GM21717 (cell line): ENCODE results near the gene ZNF277.
"Not testable (repeated sequence)": the region's sequence is repeated elsewhere in the genome, so short reads cannot be mapped to it uniquely, and the experiment has no call there.

ENCODE experiments used
- ATAC-seq: cut with Tn5 transposase; IDR thresholded peaks from one replicate; pipeline ENCODE4 v1.9.1; 2021; ENCODE audit warnings: mild to moderate bottlenecking, moderate library complexity; ENCODE audit not compliant: unreplicated experiment

ZNF277 gene

DNA sequence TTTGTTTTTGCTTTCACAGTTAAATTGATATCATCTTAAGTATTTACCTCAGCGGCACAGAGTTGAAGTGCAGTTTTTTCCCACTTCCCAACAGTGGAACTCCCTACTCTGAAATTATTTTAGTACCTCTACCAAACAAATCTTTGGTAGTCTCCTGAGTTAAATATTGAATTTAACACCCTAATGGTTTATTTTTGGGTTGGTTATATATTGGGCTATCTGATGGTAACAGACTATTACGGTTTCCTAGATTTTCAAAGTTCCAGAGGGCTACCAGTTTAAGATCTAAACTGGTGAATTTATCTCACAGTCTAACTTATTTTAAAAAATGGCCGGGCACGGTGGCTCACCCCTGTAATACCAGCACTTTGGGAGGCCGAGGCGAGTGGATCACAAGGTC is 1.3 kb downstream of the ZNF277 start:
- ATAC-seq = no peak

DNA sequence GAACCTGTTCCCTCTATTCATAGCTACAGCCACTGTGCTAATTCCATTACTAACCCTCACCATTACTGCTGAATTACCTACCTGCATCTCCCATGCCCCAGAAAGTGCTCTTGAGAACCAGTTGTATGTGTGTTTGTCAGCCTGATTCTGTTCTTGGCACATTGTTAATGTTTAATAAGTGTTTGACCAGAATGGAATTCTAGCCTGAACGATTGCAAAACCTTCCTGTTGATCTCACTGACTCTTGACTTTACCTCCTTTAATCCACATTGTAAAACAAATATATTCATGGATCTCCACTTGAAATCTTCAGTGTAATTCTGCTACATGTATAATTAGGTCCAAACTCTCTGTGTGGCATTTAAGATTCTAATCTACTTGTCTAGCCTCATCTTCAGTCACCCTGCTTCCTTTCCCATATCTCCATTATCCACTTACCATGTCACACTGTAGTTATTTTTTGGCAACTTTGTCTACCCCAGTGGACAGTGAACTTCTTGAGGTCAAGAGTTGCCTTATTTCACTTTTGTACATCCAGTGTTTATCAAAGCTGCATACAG is 4.9 kb downstream of the ZNF277 start:
- no peak for ATAC-seq

DNA sequence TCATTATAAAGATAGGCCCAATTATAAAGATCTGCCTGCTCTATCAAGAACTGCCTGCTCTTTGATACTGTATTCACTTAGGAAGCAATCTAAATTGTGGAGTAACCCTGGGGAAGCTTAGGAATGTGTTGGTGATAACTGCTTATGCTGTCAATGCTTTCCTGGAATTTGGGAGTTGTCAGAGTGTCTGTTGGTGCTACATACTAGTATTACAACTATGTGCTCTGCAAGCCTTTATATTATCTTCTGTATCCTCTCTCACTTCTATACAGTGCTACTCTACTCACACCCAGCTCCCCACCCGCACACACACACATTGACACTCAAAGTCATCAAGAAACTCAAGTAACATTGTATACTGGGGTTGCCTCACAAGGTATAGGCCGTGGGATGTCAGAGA is 6.1 kb downstream of the ZNF277 start:
- no peak for ATAC-seq

DNA sequence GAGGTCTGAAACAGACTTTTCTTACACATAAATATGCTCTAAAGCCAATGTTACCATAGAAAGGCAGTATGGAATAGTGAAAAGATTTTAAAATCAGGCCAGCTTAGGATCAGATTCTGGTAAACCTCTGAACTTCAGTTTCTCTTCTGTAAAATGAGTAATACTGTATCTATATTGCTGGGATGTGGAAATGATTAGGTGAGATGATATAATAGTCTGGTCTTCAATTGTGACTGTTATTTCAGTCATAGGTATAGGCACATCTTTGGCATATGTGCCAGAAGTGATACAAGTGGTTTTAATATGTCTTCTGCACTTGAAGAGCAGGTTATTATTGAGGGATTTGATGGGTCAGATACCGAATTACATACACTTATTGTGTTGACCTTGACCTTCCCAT is 7.2 kb downstream of the ZNF277 start:
- peak; percentile 45 for ATAC-seq

DNA sequence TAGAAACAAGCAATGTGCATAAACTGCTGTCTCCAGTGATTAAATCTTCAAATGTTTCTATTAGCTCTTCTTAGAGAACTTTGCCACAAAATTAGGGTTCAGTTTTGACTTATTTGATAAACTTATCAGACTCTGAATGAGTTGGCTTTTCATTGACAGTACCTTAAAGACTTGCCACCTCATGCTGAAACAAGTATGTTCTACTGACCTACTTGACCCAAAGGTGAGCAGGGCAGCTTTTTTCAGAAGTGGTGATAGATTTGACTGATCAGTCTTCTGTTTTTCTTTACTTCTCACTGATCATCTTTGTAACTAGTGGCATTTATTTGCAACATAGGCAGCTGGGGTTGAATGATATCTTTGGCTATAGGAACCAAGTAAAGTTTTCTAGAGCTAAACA is 7.8 kb downstream of the ZNF277 start:
- ATAC-seq = no peak

DNA sequence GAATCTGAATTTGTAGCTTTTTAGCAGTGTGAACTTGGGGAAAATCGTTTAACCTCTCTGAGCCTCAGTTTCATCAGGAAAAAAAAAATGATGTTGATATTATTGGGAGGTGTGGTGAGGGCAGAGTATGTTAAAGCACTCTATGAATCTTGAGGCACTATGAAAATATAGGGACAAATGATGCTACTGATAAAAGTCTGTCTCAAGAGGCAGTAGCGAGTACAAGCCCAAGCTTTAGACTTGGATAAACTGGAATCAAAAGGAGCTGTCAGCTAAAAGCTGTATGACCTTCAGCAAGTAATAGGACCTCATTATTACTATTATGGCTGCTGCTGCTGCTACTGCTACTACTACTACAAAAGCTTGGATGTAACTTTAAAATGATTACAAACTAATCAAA is 8.4 kb downstream of the ZNF277 start:
- no peak for ATAC-seq

DNA sequence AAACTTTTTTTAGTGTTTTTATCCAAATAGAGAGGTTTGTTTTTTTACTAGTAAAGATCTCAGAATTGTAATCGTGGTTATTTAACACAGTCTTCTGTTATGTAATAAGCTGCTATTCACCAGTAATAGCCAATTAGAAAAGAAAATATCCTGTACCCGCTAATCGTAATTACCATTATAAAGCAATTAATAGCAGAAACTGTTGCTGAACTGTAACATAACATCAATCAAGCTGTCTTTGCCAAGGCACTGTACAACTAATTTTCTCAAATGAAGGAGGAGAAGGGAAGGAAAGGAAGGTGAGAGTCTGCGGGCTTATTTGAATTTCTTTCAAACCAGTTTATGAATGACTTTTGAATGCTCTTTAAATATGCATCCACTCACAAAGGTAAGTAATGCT is 9.3 kb downstream of the ZNF277 start:
- no peak for ATAC-seq

DNA sequence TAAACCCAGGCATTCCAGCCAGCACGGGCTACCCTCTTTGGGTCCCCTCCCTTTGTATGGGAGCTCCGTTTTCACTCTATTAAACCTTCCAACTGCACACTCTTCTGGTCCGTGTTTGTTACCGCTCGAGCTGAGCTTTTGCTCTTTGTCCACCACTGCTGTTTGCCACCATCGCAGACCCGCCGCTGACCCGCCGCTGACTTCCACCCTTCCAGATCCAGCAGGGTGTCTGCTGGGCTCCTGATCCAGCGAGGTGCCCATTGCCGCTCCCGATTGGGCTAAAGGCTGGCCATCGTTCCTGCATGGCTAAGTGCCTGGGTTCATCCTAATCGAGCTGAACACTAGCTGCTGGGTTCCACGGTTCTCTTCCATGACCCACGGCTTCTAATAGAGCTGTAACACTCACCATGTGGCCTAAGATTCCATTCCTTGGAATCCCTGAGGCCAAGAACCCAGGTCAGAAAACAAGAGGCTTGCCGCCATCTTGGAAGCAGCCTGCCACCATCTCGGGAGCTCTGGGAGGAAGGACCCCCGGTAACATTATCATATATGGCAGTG is 14.5 kb downstream of the ZNF277 start:
- ATAC-seq = no peak

DNA sequence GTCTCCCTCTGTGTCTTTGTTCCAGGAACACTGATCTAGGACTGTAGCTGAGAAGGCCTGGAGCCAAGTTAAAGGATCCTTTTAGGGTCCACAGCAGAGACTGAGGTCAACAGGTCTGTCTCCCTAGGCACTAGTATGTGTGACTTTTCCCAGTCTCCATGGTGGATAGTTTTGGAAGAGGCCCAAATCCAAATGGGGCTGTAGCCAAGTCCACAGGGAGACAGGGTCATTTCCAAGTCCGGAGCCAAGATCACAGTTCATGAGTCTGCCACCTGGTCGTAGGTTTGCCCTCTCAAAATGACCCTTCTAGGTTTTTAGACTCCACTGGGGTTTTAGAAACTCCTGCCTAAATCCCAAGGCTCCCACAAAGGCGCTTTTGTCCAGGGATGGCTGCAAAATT is 16.8 kb downstream of the ZNF277 start:
- ATAC-seq = no peak

DNA sequence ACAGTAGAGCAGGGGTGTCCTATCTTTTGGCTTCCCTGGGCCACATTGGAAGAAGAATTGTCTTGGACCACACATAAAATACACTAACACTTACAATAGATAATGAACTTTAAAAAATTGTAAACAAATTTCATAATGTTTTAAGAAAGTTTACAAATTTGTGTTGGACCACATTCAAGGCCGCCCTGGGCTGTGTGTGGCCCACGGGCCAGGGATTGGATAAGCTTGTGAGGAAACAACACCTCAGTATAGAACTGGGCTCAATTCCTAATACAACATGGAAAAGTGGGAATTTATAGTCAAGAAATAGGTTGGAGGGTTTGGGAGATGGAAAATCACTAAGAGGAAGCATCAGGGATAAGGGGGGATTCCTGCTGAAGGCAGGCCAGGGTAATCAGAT is 17.7 kb downstream of the ZNF277 start:
- ATAC-seq = no peak

DNA sequence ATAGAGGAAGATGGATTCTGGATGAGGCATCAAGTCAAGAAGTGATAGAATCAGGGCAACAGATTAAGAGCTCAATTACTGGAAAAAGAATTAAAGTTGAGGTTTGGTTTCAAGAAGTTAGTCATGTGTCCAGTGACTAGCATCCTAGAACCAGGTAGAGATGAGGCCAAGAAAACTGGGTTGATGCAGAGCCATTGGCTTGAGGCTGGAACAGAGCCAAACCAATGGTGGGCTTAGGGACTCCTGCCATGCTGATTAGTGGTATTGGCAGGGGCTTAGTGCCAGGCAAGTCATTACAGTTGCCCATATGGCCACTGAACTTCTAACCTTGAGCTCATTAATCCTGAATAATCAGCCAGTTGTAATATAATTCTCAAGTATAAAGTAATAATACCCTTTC is 18.5 kb downstream of the ZNF277 start:
- ATAC-seq = no peak

DNA sequence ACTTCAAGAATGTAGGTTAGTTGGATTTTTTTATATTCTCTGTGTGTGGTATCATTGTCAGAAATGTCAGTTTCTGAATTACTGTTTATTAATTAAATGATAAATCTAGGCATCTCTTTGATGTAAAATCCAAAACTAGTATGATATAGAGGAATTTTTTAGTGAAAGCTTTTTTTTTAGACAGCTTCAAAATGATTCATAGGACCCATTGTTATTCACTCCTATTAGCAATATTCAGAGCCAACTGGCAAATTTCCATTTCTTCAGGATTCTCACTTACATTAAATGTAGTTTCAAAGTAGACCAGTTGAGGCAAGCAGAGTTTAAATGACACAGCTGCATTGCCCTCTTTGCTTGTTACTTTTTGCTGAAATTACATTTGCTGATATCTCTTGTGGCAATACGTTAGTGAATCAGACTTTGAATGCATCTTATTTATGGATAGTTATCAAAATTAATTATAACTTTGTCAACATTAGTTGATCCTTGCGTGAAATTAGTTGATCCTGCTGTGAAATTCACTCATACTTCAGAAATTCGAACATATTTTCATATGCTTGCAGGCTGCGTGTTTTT is 20.3 kb downstream of the ZNF277 start:
- ATAC-seq = no peak

DNA sequence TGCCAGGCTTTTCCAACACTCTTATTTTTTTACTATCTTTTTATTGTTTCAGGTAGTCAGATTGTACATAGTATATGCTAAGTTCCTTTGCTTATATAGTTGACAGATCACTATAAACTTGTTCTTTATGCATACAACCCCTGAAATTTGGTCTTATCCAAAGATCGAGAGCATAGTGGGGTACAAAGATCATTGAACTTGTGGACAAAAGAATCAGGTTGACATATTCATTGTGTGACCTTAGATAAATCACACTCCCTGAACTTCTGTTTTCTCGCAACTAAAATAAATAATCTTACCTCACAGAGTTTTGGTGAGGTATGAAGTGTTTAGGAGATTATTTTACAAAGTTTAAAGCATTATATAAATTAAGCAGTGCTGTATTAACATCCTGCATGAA is 22.1 kb downstream of the ZNF277 start:
- no peak for ATAC-seq

DNA sequence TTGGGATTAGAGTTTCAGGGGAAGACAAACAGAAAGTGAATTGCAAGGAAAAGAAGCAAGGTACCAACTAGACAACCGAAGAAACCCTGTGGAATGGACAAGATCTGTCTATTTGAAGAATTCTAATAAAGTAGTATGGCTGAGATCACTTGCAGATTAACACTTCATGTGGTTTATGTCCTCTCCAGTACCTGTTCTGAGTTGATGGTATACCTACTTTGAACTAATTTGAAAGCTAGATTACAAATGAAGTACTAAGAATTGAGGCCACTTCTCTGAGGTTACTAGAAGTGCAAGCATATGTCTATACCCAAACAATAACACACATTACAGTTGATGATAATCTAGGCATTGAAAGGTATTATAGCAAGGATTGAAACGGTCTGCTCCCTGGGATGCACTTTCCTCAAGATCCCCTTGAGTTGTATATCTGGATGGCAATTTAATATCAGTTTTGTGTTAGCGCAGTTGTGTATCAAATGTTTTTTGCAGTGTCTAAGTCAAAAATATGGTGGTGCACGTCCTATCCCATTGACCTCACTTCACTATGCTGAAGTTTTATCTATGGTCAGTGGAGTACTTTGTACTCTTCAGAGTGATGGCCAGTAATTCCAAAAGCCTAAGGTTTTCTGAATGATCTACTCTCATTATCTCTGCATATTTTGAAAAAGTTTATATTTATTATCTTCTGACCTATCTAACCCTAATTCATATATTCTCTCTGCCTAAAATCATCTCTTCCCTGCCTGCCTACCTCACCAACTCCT is 25.9 kb downstream of the ZNF277 start:
- ATAC-seq = no peak

DNA sequence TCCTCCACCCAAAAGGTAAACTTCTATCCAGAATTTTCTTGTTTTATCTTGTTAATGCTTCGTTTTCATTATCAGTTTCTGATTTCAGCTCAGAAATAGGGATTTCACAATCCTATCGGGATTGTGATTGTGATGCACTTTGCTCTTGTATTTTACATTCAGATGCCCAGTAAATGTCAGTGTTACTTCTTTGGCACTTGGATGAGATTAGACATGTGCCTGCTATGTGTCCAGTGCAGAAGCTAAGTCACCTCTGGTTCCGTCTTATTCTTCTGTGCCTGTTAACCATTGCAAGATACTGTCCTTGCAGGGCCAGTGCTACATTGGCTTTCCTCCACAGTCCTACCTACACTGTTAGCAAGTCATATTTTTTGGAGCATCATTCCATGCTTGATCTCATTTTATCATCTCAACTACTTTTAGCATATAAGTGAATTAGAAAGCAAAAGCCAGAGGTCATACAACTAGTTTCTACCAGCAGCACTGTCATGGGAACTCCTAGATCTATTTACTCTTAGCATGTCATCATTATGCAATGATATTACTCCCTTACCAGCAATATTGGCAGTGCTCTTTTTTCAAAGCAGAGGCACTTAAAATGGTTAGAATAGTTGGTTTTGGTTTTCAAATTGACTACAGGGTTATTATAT is 26.7 kb downstream of the ZNF277 start:
- no peak for ATAC-seq

DNA sequence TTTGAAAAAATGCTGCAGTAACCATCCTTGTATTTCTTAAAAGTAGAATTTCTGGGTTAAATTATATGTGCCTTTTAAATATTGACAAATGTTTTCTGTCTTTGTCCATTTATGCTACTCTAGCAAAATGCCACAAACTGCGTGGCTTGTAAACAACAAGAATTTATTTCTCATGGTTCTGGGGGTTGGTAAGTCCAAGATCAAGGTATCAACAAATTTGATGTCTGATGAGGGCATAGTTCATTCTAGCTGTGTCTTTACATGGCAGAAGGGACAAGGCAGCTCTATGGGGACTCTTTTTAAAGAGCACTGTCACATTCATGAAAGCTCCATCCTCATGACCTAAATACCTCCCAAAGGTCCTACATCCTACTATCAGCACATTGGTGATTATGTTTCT is 27.7 kb downstream of the ZNF277 start:
- no peak for ATAC-seq

DNA sequence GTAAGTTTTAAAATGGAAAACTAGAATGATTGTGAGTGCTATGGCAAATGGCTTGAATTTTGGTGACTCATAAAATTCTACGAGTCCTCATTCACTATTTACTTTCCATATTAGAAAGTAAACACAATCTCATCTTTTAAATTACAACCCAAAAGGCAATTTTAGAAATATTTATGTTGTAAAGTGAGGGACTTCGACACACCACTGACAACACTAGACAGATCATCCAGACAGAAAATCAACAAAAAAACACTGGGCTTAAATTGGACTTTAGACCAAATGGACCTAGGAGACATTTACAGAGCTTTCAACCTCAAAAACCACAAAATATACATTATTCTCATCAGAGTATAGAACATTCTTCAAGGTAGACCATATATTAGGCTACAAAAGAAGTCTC is 30.1 kb downstream of the ZNF277 start:
- ATAC-seq = no peak

DNA sequence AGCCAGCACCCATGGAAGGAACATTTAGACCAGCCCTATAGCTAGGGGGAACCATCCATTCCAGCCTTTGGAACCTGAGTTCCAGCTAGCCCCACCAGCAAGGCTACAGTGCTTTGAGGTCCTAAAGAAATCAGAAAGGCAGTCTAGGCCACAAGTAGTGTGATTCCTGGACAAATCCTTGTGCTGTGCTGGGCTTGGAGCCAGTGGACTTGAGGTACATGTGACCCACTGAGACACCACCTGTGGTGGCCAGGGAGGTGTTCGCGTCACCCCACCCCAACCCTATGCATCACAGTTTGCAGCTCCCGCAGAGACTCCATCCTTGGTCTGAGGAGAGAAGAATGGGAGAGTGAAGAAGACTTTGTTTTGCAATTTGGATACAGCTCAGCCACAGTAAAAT is 31.8 kb downstream of the ZNF277 start:
- no peak for ATAC-seq

DNA sequence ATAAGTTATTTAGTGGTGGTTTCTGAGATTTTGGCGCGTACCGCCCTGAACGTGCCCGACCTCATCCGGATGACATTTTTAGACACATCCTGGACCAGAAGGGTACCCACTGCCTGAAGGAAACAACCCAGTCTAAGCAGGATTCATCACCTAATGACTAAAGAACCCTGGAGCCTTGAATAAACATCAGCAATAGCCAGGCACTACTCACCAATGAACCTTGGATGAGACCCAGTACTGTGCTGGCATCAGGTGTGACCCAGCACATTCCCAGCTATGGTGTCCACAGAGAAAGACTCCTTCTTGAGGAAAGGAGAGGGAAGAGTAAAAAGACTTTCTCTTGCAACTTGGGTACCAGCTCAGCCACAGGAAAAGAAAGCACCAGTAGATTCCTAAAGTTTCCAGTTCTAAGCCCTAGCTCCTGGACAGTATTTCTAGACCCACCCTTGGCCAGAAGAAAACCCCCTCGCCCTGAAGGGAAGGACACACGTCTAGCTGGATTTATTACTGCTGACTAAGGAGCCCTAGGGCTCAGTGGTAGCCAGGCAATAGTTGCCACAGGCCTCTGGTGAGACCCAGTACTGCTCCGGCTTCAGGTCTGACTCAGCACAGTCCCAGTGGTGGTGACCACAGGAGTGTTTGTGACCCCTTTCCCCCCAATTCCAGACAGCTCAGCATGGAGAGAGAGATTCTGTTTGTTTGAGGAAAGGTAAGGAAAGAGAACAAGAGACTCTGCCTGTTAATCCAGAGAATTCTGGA is 32.5 kb downstream of the ZNF277 start:
- no peak for ATAC-seq

DNA sequence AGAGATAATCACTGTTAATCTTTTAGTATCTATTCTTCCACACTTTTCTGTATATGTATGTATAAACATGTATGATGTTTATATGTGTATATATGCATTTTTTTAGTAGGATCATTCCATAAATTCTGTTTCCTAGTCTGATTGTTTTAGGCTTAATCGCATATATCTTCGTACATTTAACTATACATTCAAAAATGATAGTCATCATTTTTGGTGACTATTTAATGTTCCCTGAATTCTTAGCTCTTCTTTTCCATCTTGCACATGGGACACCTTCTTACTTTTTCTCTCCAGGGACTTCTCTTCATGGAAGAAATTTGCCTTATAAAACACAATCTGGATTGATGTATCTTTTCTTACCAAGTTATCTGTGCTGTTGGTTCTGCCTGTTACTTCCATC is 42.1 kb downstream of the ZNF277 start:
- ATAC-seq = no peak

DNA sequence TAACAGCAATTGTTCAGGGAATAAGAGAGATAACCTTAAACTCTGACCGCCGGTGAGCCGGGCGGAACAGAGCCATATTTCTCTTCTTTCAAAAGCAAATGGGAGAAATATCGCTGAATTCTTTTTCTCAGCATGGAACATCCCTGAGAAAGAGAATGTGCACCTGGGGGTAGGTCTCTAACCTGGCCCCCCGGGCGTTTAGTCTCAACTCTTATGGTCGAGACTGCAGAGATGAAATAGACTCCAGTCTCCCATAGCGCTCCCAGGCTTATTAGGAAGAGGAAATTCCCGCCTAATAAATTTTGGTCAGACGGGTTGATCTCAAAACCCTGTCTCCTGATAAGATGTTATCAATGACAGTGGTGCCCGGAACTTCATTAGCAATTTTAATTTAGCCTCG is 43.5 kb downstream of the ZNF277 start:
- not testable (repeated sequence) for ATAC-seq
